GM18870 (cell line): ENCODE results near the gene RBBP8.

Experiments
- ATAC-seq: cut with Tn5 transposase; IDR thresholded peaks from one replicate; pipeline ENCODE4 v1.9.1; 2021; ENCODE audit warnings: moderate library complexity; ENCODE audit not compliant: unreplicated experiment

RBBP8 gene

DNA sequence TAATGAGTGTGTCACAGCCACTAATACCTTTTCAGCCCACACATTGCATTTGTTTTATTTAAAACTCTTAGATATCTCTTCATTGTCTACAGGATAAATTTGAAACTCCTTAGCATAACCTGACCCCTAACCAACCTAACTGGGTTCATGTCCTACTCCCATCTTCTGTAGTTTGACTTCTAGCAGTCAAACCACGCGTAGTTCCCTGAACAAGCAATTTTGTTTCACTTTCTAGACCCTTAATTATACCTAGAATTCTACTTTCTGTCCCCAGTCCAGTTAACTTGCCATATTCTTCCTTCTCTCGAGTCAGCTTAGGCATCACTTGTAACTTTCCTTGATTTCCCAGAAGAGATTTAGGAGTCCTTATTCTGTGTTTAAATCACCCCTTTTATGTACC, 55.1 kb downstream of the RBBP8 start:
- peak; percentile 73 for ATAC-seq

DNA sequence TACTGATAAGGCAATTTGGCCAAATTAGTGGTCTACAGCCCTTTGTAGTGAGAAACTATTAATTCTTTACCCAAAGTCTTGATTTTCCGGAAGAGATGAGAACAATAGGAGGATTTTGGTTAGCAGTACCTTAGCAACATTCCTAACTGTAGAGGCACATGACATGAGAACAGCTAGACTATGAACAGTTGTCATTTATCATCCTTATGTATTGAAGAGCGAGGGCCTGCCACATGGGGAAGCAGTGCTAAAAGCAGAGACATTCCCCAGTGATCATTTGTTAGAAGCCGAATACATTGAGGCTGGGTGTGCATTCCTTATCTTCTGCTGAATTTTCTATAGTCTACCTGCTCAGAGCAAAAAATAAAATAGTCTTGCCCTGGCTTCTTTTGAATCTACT, 65.2 kb downstream of the RBBP8 start:
- ATAC-seq: no peak

DNA sequence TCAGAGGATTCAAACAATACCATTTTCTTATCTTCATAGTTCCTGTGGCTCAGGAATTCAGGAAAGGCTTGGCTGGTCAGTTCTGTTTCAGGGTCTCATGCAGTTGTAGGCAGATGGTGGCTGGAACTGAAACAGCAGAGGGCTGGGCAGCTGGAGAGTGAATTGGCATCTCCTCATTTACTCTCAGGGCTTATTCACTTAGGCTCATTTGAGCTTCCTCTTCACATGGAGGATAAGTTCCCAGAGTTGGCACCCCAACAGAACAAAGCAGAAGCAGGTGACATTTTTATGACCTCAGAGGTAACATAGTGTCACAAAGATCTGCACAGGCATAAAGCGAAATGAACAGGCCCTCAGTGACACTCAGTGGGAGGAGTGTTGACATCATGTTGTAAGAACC, 66.1 kb downstream of the RBBP8 start:
- ATAC-seq: no peak

DNA sequence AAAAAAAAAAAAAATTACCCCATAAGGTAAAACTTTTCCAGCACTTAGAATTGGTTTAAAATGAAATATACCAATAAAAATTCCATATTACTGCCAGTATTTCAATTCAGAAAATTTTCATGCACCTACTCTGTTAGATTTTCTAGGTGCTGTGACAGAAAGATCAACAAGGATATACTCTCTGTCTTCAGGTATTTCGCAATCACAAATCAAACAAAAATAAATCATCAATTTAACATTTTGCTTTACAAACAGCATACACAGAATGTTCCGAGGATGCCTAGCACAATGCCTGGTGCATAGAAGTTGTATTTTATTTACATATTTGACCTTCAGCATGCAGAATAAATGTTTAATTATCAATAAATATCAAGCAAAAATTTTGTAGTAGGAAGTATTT, 66.5 kb downstream of the RBBP8 start:
- no peak for ATAC-seq

DNA sequence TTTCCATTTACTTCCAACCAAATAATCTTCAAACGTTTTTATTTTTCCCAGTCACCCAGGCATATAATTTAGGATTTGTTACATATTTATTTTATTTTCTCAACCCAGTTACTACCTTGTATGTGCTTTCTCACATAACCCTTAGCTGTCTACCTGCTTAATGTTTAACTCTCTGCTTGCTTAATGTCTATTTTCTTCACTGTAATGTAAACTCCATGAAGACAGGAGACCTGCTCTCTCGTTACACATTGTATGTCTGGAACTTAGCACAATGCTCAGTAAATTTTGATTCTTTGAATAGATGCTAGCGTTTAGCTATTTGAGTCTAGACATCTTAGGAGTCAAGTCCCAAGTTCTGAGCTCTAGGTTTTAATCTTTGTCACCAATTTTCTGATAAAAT, 70.2 kb downstream of the RBBP8 start:
- ATAC-seq: no peak

DNA sequence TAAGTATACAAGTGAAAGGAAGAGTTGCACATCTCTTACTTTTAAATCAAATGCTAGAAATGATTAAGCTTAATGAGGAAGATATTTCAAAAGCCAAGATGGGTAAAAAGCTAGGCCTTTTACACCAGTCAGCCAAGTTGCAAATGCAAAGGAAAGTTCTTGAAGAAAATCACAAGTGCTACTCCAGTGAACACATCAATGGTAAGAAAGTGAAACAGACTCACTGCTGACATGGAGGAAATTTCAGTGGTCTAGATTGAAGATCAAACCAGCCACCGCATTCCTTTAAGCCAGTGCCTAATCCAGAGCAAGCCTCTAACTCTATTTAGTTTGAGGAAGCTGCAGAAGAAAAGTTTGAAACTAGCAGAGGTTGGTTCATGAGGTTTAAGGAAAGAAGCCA, 79.1 kb downstream of the RBBP8 start:
- ATAC-seq: no peak

DNA sequence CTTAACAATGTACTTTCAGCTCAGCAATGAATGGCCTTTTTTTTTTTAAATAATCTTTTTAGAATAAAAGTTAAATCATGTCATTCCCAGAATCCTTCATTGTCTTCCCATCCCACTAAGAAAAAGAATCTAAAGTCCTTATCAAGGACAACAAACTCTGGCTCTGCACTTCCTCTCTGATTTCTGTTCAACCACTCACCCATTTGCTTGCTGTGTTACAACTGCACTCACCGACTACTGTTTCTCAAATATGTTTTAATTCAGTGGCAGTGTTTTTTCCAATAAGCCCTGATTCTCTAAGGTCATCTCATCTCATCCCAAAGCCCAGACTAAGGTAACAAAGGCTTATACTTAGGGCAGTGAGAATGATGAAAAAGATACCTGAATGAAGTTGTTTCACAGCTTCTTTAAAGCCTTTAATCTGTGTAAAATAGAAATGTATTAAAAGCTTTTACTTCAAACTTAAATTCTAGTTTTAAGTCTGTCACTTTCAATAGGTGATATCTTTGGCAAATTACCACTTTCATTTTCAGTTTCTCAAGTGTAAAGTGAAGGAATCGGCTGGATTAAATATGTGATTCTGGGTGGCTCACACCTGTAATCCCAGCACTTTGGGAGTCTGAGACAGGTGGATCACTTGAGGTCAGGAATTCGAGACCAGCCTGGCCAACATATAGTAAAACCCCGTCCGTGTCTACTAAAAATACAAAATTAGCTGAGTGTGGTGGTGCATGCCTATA, 87.6 kb downstream of the RBBP8 start:
- no peak for ATAC-seq

DNA sequence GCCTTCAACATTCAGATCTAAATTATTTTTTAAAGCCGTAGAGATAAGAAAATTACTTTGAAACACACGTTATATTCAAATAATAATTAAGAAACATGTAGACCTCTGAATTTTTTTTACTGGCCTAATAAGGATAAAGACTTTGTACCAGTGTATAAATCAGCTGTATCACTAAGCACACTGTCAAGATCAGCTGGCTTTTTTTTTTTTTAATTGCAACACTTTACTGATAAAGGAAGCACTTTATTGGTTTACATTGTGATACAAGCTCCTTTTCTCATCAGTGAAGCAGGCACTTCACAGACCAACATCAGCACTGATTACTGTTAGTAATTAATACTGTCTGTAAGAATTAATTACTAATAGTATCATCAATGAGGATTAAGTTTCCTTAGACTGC, 88.5 kb downstream of the RBBP8 start:
- no peak for ATAC-seq

DNA sequence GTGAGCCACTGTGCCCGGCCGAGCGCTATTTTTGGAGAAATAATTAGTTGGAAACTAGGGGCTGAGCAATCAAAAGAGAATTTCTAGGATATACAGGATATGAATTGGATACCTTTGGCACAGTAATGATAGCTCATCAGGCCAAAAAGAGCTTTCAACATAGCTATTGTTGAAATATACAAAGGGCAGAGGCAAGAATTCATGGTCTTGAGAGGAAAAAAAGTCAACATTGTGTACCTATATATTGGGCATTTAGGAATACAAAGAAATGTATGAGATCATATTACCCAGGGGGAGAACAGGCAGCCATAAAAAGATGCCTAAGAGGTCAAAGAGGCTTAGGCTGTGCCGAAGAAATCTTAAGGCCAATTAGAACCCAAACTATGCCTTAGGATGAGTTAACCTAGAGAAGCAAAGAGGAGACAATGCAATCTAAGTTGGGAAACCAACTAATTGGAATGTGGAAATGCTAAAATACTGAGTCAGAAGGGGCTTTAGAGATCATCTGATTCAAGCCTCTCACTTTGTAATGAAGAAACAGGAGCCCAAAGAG, 99.0 kb downstream of the RBBP8 start:
- ATAC-seq: no peak

DNA sequence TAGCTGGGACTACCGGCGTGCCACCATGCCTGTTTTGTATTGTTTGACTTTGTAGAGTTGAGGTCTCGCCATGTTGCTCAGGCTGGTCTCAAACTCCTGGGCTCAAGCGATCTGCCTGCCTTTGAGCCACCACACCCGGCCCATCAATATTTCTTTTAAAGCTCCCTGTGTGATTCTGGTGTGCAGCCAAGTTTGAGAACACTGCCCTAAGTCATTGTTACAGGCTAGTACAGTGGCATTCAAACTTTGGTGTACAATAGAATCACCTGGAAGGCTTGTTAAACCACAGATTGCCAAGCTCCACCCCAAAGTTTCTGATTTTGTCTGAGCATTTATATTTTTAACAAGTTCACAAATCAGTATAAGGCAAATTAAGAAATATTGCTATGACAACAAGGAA, 99.9 kb downstream of the RBBP8 start:
- no peak for ATAC-seq

DNA sequence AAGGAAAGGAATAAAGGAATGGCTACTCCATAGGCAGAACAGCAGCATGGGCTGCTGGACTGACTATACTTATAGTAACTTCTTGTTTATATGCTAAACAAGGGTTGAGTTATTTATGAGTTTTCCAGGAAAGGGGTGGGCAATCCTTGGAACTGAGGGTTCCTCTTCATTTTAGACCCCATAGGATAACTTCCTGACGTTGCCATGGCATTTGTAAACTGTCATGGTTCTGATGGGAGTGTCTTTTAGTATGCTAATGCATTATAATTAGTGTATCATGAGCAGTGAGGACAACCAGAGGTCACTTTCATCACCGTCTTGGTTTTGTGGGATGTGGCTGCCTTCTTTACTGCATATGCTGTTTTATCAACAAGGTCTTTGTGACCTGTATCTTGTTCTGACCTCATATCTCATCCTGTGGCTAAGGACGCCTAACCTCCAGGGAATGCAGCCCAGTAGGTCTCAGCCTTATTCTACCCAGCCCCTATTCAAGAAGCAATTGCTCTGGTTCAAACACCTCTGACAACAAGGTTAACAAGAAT, 103.6 kb downstream of the RBBP8 start:
- no peak for ATAC-seq

DNA sequence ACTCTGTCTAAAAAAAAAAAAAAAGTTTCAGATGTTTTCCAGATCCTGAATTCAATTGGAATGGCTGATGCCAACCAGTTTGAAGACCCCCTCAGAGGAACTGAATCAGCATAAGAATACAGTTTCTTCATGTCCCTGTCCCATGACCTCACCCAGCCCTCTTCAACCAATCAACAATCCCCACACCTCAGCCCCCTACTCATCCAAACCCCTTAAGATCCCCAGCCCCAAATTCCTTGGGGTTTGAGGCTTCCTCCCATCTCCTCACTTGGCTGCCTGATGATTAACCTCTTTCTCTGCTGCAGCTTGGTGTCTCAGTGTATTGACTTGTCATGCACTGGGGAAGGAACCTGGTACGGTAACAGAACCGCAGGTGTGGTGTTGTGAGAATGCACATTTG, 104.5 kb downstream of the RBBP8 start:
- ATAC-seq: no peak

DNA sequence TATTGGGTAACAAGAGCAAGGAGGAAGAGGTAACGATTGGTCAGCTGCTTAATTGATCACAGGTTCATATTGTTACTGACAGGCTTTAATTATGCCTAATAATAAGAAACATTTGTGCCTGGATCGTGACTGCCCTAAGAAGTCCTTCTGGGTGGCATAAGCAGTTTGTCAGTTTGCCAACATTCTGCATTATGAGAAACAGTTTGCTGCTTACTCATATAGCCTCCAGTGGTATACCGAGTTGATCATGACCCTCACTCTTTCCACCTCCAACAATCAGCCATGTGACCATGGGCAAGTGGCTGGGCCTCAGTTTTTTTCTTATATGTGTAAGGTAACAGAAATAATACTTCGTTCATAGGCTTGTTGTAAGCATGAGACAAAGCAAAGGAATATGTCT, 105.6 kb downstream of the RBBP8 start:
- no peak for ATAC-seq

DNA sequence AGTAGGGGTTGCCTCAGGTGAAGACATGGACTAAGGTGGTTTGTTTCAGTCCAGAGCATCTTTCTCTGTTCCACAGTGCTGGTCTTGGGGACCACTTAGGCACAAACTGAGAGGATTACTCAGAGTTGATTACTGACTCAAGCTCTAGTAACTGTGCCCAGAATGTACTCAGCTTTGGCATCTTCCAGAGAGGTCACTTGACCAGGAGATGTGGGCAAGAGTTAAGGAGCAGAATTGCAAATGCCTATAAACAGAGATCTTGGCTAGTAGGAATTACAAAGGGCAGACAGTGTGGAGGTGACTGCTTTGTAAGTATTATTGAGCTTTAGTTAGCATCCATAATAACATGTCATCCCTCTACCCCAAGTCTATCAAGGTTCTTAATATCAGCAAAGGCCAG, 109.0 kb downstream of the RBBP8 start:
- no peak for ATAC-seq

DNA sequence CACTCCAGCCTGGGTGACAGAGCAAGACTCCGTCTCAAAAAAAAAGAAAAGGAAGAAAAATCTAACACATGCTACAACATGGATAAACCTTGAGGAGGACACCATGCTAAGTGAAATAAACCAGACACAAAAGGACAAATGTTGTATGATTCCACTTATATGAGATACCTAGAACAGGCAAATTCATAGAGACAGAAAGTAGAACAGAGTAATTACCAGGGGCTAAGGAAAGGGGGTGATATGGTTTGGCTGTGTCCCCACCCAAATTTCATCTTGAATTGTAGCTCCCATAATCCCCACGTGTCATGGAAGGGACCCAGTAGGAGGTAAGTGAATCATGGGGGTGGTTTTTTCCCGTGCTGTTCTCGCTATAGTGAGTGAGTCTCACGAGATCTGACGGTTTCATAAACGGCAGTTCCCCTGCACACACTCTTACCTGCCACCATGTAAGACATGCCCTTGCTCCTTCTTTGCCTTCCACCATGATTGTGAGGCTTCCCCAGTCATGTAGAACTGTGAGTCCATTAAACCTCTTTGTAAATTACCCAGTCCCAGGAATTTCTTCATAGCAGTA, 110.8 kb downstream of the RBBP8 start:
- no peak for ATAC-seq

DNA sequence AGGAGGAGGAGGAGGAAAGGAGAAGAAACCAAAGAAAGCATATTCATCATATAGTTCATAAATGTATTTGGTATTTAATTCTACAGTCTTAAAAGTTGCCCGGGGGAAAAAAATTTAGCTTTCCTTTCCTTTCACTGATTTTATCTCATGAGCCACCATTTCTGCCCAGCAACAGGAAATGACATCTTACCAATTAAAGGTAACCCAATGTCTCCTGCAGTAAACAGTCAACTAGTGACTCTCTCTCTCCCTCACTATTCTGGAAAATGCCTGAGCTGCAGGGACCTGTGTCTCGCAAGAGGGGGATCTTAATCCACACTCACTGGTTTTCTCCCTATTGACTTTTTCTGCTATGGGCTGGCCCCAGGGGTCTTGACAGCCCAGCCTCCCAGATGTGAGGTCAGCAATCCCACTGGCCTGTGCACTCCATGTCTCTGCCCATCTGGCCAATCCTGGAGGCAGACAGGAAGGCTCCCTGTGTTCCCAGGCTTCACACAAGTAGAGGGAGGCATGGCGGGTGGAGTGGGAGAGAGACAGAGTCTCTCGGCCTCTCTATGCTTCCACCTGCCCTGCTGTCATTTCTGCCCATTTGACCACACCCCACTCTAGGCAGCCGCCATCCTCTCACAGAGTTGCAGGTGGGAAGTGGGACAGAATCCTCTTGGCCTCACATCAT, 116.7 kb downstream of the RBBP8 start:
- no peak for ATAC-seq

DNA sequence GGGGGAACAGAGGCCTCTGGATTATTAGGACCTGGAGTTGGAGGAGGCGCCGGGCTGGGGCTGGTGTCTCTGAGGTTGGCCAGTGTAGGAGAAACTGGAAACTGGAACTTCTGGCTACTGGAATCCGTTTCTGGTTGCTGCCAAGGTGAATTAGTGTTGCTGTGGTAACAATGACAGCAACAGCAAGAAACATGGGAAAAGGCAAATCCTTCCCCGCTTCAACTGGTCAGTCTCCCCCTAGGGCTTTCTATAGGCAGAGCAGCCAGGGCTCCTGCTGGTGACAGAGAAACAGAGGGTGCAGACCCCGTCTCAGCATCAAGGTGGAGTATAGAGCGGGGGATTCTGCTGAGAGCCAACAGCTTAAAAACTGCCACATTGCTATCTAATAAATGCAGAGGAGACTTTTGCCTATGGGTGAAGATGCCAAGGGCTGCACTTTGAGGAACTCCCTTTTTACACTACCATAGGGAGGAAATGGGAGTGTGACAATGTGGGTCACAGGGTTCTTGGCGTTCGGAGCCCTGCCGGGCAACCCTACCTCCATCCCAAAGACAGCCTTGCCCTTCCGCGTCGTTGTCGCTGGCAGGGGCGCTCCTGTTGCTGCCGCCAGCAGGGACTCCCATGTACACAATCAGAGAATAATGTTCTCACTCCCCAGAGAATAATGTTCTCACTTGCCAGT, 120.8 kb downstream of the RBBP8 start:
- no peak for ATAC-seq

DNA sequence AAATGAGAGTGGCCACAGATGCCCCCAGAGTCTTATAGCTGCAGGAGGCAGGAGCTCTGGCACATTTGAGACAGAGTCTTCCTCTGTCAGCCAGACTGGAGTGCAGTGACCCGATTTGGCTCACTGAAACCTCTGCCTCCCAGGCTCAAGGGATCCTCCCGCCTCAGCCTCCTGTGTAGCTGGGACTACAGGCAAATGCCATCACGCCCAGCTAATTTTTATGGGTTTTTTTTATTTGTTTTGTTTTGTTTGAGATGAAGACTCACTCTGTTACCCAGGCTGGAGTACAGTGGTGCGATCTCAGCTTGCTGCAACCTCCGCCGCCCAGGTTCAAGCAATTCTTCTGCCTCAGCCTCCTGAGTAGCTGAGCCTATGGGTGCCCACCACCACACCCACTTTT, 121.4 kb downstream of the RBBP8 start:
- no peak for ATAC-seq

DNA sequence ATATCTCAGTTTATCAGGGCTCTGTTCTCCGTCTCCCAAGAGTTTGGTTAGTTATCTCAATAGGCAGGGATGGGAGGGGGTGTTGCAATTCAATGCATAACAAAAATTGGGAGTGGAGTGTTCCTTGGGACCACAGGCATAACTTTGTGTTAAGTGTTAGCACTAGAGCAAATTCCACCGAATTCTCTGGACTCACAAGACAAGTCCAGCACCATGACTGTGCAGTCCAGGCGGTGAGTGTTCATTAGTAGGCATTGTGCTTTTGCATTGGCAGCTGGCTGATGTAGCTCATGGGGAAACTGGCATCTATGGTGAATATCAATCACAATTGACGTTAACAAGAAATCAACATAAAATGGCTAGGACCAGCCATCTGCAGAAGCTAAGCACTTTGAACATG, 123.2 kb downstream of the RBBP8 start:
- no peak for ATAC-seq

DNA sequence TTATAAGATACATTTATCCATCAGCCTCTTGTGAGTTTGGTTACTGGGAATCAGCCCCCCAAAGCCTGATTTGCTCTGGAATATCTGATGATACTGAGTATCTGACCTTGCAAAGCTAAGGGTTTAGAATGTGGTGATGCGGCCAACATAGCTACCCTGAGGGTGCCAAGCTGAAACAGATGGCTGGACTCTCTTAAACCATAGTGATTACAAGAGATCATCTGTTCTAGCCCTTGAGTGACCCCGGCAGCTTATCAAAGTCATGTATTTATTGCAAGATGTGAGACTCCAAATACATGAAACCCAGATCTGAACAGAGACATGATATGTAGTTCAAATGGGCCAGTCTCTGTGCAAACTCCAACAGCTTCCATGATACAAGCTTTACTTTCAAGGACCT, 124.0 kb downstream of the RBBP8 start:
- ATAC-seq: no peak

DNA sequence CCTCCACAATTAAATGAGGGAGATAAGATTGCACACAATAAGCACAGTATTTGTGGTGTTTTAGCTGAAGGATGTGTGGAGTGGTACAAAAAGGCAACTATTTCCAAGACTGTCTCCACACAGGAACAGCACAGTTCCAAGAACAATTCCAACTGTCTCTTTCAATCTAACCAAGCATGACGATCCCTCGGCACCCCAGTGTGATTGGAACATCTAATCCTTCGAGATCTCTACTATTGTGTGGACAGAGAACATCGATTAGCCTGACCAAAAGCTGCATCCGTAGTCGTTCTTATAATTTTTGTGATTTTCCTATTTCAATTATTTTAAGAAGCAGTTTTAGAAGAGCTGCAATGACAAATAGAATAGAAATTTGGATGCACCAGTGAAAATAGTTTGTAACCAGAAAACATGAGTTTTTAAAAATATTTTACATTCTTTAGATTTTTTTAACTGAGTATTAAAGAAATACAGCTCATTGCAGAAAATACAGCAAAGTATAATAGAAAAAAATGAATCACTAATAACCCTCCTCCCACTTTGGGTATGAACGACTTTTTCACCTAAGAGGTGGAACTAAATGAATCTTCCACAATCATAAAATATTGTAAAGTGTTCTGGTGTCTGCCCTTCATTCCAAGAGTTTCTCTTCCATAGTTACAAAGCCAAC, 125.8 kb downstream of the RBBP8 start:
- no peak for ATAC-seq
